Neutrophil (primary cell): ENCODE data around the gene SPEG.

Experiments used
- H3K27ac ChIP-seq: fragments of 200-600 bp; sonication (generic); 2 replicates; pipeline ENCODE4 v1.5.1; 2016; ENCODE audit warnings: mild to moderate bottlenecking, moderate library complexity
- H3K27me3 ChIP-seq: fragments of 200-600 bp; sonication (generic); 2 replicates; pipeline ENCODE4 v1.6.0; 2016; ENCODE audit warnings: mild to moderate bottlenecking
- H3K36me3 ChIP-seq: fragments of 200-600 bp; sonication (generic); 2 replicates; pipeline ENCODE4 v1.5.1; 2017
- H3K4me1 ChIP-seq, 2 experiments: fragments of 200-600 bp in 1 of 2; sonication (generic) in 1 of 2; 1 replicate in 1 of 2; 2 replicates in 1 of 2; pipeline versions ENCODE4 v1.5.1 to v1.6.1; 2013 to 2016; ENCODE audit warnings: low read depth in 1 of 2, low read length in 1 of 2, mild to moderate bottlenecking in 1 of 2, moderate library complexity in 1 of 2; ENCODE audit not compliant: control insufficient read depth in 1 of 2, insufficient read depth in 1 of 2
- H3K4me3 ChIP-seq, 2 experiments: fragments of 200-600 bp in 1 of 2; sonication (generic) in 1 of 2; 1 replicate in 1 of 2; 2 replicates in 1 of 2; pipeline ENCODE4 v1.5.1; 2013 to 2016; ENCODE audit warnings: low read depth in 1 of 2, low read length in 1 of 2, mild to moderate bottlenecking in 1 of 2, moderate library complexity in 1 of 2
- H3K9me3 ChIP-seq: fragments of 200-600 bp; sonication (generic); 2 replicates; pipeline ENCODE4 v1.5.1; 2016
- TF ChIP-seq, protein P1 (sequence below): fragments of 200-600 bp; sonication (generic); IDR thresholded peaks from 2 replicates; pipeline ENCODE4 v1.5.1; 2016; ENCODE audit warnings: antibody characterized with exemption

SPEG gene

GRCh38 chr2:219428469-219428868, 6.2 kb upstream of the SPEG start:
- no peaks in the 10 kb centered on the region for H3K36me3 ChIP-seq
- H3K27ac ChIP-seq, result no peak overlapping the region
- no peak overlapping the region for H3K4me3 ChIP-seq
- H3K27me3 ChIP-seq, result peaks cover 75% of the 10 kb centered on the region
- TF ChIP-seq, protein P1, sequence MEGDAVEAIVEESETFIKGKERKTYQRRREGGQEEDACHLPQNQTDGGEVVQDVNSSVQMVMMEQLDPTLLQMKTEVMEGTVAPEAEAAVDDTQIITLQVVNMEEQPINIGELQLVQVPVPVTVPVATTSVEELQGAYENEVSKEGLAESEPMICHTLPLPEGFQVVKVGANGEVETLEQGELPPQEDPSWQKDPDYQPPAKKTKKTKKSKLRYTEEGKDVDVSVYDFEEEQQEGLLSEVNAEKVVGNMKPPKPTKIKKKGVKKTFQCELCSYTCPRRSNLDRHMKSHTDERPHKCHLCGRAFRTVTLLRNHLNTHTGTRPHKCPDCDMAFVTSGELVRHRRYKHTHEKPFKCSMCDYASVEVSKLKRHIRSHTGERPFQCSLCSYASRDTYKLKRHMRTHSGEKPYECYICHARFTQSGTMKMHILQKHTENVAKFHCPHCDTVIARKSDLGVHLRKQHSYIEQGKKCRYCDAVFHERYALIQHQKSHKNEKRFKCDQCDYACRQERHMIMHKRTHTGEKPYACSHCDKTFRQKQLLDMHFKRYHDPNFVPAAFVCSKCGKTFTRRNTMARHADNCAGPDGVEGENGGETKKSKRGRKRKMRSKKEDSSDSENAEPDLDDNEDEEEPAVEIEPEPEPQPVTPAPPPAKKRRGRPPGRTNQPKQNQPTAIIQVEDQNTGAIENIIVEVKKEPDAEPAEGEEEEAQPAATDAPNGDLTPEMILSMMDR, result no peak
- H3K4me1 ChIP-seq, result no peaks in the 10 kb centered on the region
- no peaks in the 10 kb centered on the region for H3K9me3 ChIP-seq

DNA sequence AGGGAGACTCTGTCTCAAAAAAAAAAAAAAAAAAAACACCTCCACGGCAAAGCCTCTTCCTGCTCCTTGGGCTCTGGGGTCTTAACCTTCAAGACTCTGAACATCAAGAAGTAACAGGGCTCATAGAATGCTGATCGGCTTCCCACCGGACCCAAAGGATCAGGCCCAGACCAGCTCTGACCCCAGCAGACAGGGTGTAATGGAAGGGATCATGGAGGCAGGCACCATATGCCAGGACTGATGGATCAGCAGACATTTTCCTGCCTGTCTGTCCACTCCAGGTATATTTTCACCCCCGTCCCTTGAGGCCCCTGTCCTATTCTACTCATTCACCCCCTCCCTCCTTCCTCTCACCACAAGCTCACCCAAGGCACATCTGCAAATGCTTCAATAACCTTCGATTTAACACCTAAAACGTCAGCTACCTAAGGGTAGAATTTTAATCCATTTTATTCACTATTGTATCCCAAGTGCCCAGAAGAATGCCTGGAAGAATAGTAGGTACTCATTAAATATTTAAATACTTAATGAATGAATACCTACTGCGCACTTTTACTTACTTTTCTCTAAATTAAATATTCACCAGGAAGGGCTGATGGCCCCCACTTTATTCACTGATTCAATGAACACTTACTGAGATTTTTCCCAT, 4.6 kb upstream of the SPEG start:
- Histone ChIP-seq H3K27me3 (peaks cover 79% of the 10 kb centered on the region), H3K27ac (no peak overlapping the region), H3K36me3 (no peaks in the 10 kb centered on the region), H3K4me3 (no peak overlapping the region), H3K9me3 (no peaks in the 10 kb centered on the region), H3K4me1 (no peaks in the 10 kb centered on the region)
- TF ChIP-seq, protein P1, result no peak

- TF ChIP-seq, protein P1, result no peak
- H3K27ac ChIP-seq, result no peak overlapping the region
- H3K4me1 ChIP-seq, result no peaks in the 10 kb centered on the region
- peaks cover 87% of the 10 kb centered on the region for H3K27me3 ChIP-seq
- no peak overlapping the region for H3K4me3 ChIP-seq
- no peaks in the 10 kb centered on the region for H3K9me3 ChIP-seq
- H3K36me3 ChIP-seq, result no peaks in the 10 kb centered on the region
Measured at GRCh38 chr2:219430633-219431615, 3.7 kb upstream of the SPEG start.

- Histone ChIP-seq H3K9me3 (no peaks in the 10 kb centered on the region), H3K27me3 (peaks cover 88% of the 10 kb centered on the region), H3K4me3 (no peak overlapping the region), H3K4me1 (no peaks in the 10 kb centered on the region), H3K36me3 (no peaks in the 10 kb centered on the region), H3K27ac (no peak overlapping the region)
- TF ChIP-seq, protein P1, result no peak
Measured at GRCh38 chr2:219433666-219434467, 776 bp upstream of the SPEG start.

GRCh38 chr2:219434468-219434717, 250 bp upstream of the SPEG start:
- TF ChIP-seq, protein P1, result no peak
- peaks cover 88% of the 10 kb centered on the region for H3K27me3 ChIP-seq
- no peak overlapping the region for H3K4me3 ChIP-seq
- H3K27ac ChIP-seq, result no peak overlapping the region
- no peaks in the 10 kb centered on the region for H3K36me3 ChIP-seq
- H3K9me3 ChIP-seq, result no peaks in the 10 kb centered on the region
- H3K4me1 ChIP-seq, result no peaks in the 10 kb centered on the region
